Right atrium auricular region (tissue), 2 donors: ENCODE measurements around the gene SEMA3C. TPM values are rescaled to one million over a fixed set of nuclear protein-coding genes. Genes with fewer than 3 reads are reported as not detected.

ENCODE experiments used
- DNase-seq: peaks from one replicate; pipeline ENCODE4 v3.0.0-alpha.2; 2019; ENCODE audit warnings: low spot score
- H3K27ac ChIP-seq, 2 donors: fragments of 200-600 bp; sonication (generic); 1 replicate in 1 of 2; 2 replicates in 1 of 2; pipeline ENCODE4 v1.5.1; 2016 to 2019
- H3K27me3 ChIP-seq, 2 donors: fragments of 200-600 bp; sonication (generic); one replicate each; pipeline versions ENCODE4 v1.5.1 to v1.6.0; 2017 to 2019
- H3K36me3 ChIP-seq: fragments of 200-600 bp; sonication (generic); one replicate; pipeline ENCODE4 v1.5.1; 2016
- H3K4me1 ChIP-seq, 2 donors: fragments of 200-600 bp; sonication (generic); one replicate each; pipeline versions ENCODE4 v1.5.1 to v1.6.0; 2017 to 2019
- H3K4me3 ChIP-seq, 2 donors: fragments of 200-600 bp; sonication (generic); 1 replicate in 1 of 2; 2 replicates in 1 of 2; pipeline ENCODE4 v1.5.1; 2017 to 2019; ENCODE audit warnings: mild to moderate bottlenecking in 1 of 2, moderate library complexity in 1 of 2
- H3K9me3 ChIP-seq, 2 donors: fragments of 200-600 bp; sonication (generic); one replicate each; pipeline ENCODE4 v1.5.1; 2019
- total RNA-seq, 2 donors: library from RNA; depleted of rRNA; stranded (reverse); fragments of >200 nt; gene quantifications; one replicate each; pipeline ENCODE4 v1.1.0, GENCODE V29; 2016
- TF ChIP-seq, protein P1 (sequence below), 2 donors: fragments of 200-600 bp; sonication (generic); IDR thresholded peaks; one replicate each; pipeline ENCODE4 v1.5.1; 2019; ENCODE audit warnings: antibody characterized with exemption in 2 of 2

SEMA3C gene
- total RNA-seq, 2 donors from 2014 or later, result 58.3 to 61.6 TPM

DNA sequence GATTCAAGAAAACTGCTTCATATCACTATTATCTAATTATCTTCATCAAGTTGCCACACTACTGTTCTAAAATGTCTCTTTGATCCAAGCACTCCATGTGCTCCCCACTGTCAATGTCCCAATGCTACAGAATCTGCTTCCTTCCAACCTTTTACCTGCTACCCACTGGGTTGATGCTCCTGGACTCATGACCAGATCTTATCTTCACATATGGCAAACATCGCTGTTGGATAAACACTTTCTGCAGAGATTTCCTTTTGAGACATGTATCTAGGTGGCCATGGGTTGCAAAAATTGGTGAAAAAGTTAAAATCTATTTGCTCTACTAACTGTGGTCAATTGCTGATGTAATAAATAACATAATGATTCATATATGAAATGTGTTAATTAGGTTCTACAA lies 24.5 kb upstream of the SEMA3C start:
- no peaks in the 10 kb centered on the region for H3K36me3 ChIP-seq
- peaks cover 0 to 17% of the 10 kb centered on the region in 2 donors for H3K4me1 ChIP-seq
- TF ChIP-seq, protein P1, sequence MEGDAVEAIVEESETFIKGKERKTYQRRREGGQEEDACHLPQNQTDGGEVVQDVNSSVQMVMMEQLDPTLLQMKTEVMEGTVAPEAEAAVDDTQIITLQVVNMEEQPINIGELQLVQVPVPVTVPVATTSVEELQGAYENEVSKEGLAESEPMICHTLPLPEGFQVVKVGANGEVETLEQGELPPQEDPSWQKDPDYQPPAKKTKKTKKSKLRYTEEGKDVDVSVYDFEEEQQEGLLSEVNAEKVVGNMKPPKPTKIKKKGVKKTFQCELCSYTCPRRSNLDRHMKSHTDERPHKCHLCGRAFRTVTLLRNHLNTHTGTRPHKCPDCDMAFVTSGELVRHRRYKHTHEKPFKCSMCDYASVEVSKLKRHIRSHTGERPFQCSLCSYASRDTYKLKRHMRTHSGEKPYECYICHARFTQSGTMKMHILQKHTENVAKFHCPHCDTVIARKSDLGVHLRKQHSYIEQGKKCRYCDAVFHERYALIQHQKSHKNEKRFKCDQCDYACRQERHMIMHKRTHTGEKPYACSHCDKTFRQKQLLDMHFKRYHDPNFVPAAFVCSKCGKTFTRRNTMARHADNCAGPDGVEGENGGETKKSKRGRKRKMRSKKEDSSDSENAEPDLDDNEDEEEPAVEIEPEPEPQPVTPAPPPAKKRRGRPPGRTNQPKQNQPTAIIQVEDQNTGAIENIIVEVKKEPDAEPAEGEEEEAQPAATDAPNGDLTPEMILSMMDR (IDR thresholded peaks at IDR 0.05), result no peak
- no peak for DNase-seq
- no peaks in the 10 kb centered on the region for H3K27me3 ChIP-seq
- no peak overlapping the region for H3K4me3 ChIP-seq
- H3K27ac ChIP-seq, result no peak overlapping the region
- no peaks in the 10 kb centered on the region for H3K9me3 ChIP-seq

DNA sequence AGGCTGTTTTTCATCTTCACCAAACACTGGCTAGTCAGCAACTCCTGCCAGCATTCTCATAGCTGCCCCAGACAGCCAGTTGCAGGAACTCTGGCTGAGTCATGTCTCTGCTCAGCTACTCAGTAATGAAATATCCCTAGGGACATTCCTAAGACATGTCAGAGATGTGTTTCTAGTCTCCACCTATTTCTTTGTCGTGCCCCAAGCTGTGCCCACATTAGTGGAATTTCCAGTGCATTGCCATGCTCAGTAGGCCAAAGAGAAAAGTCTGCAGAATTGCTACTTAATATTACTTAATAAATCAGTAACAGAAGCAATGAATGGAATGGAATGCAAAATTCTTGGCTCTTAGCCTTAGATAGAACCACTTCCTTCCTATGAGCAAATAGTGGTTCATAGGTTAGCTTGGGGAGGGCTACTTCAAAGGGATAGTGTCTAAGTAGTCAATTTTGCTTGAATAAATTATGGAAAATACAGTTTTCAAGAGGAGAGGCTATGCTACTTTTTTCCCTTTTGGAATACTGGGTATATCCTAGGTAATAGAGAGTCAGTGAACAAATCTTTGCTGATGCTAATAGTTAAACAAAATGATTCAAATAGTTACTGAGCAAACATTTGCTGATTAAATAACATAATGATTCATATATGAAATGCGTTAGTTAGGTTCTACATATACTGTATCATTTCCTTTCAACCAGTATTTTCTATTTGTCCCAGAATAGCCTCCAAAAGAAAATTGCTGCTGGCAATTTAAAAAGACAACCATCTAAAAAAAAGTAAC lies 23.6 kb upstream of the SEMA3C start:
- H3K4me1 ChIP-seq, result peaks cover 0 to 17% of the 10 kb centered on the region in 2 donors
- no peaks in the 10 kb centered on the region for H3K36me3 ChIP-seq
- H3K9me3 ChIP-seq, result no peaks in the 10 kb centered on the region
- TF ChIP-seq, protein P1 (IDR thresholded peaks at IDR 0.05), result no peak
- peak; percentile 75 for DNase-seq
- no peaks in the 10 kb centered on the region for H3K27me3 ChIP-seq
- peak overlapping the region in 1 of 2 donors; percentile 57 for H3K27ac ChIP-seq
- H3K4me3 ChIP-seq, result no peak overlapping the region

- no peaks in the 10 kb centered on the region for H3K36me3 ChIP-seq
- DNase-seq, result no peak
- no peak overlapping the region for H3K4me3 ChIP-seq
- peak overlapping the region; percentile 12 to 57 for H3K27ac ChIP-seq
- TF ChIP-seq, protein P1 (IDR thresholded peaks at IDR 0.05), result no peak
- no peaks in the 10 kb centered on the region for H3K27me3 ChIP-seq
- H3K4me1 ChIP-seq, result peaks cover 0 to 17% of the 10 kb centered on the region in 2 donors
- no peaks in the 10 kb centered on the region for H3K9me3 ChIP-seq
Measured at GRCh38 chr7:80941208-80941758, 22.4 kb upstream of the SEMA3C start.

- no peak for DNase-seq
- TF ChIP-seq, protein P1 (IDR thresholded peaks at IDR 0.05), result no peak
- H3K9me3 ChIP-seq, result no peaks in the 10 kb centered on the region
- H3K36me3 ChIP-seq, result no peaks in the 10 kb centered on the region
- peaks cover 0 to 17% of the 10 kb centered on the region in 2 donors for H3K4me1 ChIP-seq
- no peaks in the 10 kb centered on the region for H3K27me3 ChIP-seq
- no peak overlapping the region for H3K4me3 ChIP-seq
- peak overlapping the region; percentile 12 to 57 for H3K27ac ChIP-seq
Measured at GRCh38 chr7:80940539-80941207, 21.8 kb upstream of the SEMA3C start.

DNA sequence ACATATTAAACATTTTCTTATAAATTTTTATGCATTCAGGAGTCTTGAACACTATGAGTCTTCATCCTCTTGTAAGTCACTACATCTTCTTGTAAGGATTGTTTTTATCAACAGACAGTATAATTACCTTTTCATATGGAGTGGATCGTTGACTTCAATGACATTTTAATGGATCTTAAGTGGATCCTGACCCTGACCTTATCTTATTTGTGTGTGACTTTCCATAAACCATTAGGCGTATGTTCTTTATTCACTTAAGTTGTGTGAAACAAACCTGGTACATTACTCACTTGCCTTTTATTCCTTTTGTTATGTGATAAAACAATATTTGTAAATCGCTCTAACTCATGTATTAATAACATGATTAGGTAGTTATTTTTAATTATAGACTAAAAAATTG lies 18.5 kb upstream of the SEMA3C start:
- Histone ChIP-seq H3K36me3 (no peaks in the 10 kb centered on the region), H3K9me3 (no peaks in the 10 kb centered on the region), H3K4me3 (no peak overlapping the region), H3K4me1 (peaks cover 0 to 13% of the 10 kb centered on the region in 2 donors), H3K27ac (no peak overlapping the region), H3K27me3 (no peaks in the 10 kb centered on the region)
- DNase-seq, result no peak
- TF ChIP-seq, protein P1 (IDR thresholded peaks at IDR 0.05), result no peak
